CD4-positive, alpha-beta T cell treated with Interleukin-10 for 1 hour (primary cell): ENCODE results near the gene KRTAP19-1.
"Not testable (repeated sequence)": the region's sequence is repeated elsewhere in the genome, so short reads cannot be mapped to it uniquely, and the experiment has no call there.

Experiments used
- DNase-seq: peaks from one replicate; pipeline ENCODE4 v3.0.0-alpha.2; 2020

KRTAP19-1 gene

GRCh38 chr21:30480145-30480544 lies at the start of gene KRTAP19-1:
TSS of gene KRTAP19-1 (minus strand) at chr21:30480367. CDS start at chr21:30480317, 50 bp downstream.
- DNase-seq = no peak

DNA sequence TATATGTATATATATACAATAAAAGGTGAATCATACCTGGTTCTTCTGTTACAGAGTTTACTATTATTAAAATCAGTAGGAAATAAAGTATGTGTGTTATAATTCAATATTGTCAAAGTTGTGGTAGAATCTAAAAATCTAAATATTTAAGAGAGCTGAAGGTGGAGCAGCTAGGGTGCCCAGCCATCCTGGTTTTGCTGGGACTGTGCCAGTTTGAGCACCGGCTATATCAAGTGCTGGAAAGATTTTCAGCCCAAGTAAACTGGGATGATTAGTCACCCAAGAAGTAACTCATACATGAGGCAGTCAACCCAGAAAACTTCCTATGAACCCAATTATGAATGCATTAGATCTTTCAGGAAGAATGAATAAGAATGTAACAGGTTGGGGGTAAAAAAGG lies 38.7 kb upstream of the KRTAP19-1 start:
- no peak for DNase-seq

DNA sequence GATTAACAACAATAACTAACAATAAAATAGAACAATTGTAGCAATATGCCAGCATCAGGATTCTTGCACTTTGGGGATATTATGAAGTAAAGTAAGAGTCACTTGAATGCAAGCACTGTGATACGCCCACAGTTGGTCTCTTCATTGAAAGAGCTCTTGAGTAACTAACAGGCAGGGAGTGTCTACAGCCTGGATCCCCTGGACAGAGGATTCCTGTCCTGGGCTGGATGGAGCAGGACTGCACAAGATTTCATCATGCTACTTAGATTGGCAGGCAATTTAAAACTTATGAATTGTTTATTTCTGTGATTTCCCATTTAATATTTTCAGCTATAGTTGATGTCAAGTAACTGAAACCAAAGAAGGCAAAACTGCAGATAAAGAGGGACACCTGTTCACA lies 35.5 kb upstream of the KRTAP19-1 start:
- no peak for DNase-seq

GRCh38 chr21:30505621-30506205 lies 25.5 kb upstream of the KRTAP19-1 start:
- DNase-seq = not testable (repeated sequence)

DNA sequence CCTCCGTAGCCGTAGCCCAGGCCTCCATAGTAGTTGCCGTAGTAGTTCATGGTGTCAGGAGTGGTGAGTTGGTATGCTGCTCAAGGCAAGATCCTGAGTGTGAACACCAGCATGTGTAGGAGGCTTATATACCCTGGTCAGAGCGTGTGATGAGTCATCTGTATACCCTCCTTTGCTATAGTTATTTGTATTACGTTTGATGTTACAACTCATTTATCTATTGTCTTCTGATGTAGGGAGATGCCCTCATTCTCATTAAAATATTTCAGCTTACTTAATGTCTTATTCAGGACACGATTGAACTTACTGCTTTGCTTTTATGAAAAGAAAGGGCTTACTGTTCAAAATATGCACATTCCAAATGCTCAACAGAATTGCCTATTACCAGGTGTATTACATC lies 21.9 kb upstream of the KRTAP19-1 start, which contains the start of gene KRTAP19-5:
Gene KRTAP19-5 (minus strand): TSS at position 101 of the 400 bp plus-strand sequence. CDS start 51 bp downstream, at position 50.
- DNase-seq = no peak

DNA sequence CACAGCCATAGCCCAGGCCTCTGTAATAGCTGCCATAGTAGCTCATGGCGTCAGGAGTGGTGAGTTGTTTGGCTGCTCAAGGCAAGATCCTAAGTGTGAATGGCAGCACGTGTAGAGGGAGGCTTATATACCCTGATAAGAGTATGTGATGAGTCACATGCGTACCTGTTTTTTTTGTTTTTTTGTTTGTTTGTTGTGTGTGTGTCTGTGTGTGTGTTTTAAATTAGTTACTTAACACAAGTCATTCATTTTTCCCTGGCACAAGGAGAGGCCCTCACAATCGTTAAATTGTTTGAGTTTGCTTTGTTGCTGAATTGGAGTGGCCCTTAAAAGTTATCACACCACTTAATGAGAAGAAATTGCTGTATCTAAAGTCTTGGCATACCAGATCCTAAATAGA lies 16.9 kb upstream of the KRTAP19-1 start, which contains the start of gene KRTAP19-4:
Gene KRTAP19-4 (minus strand): TSS at position 101 of the 400 bp plus-strand sequence. CDS start 55 bp downstream, at position 46.
- no peak for DNase-seq

DNA sequence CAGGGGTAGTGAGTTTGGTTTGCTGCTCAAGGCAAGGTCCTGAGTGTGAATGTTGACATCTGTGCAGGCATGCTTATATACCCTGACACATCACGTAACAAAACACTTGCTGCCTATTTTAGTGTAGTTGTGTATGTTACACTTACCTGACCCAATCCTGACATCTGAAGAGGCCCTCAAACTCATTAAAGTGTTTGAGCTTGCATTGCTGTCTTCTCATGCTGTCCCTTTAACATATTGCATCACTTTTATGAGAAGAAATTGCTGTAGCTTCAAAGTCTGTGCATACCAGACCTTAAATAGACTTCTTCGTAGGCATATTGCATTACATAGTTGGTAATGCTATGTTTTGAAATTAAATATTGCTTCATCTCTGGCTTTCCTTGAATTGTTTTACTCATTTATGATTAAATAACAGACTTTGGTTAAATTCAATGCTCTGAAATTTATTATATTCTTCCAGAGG lies 11.8 kb upstream of the KRTAP19-1 start, which contains the start of gene KRTAP19-3:
Gene KRTAP19-3 (minus strand): TSS at position 51 of the 466 bp plus-strand sequence. CDS start 56 bp downstream, outside the sequence.
- DNase-seq = no peak

- no peak for DNase-seq
Measured at GRCh38 chr21:30487336-30487735, 7.2 kb upstream of the KRTAP19-1 start, which contains the start of gene KRTAP19-2. TSS of gene KRTAP19-2 (minus strand) at chr21:30487436. CDS start at chr21:30487348, 88 bp downstream.

- DNase-seq = no peak
Measured at GRCh38 chr21:30486180-30486579, 6.0 kb upstream of the KRTAP19-1 start.

GRCh38 chr21:30482130-30482529 lies 2.0 kb upstream of the KRTAP19-1 start:
- DNase-seq = no peak

DNA sequence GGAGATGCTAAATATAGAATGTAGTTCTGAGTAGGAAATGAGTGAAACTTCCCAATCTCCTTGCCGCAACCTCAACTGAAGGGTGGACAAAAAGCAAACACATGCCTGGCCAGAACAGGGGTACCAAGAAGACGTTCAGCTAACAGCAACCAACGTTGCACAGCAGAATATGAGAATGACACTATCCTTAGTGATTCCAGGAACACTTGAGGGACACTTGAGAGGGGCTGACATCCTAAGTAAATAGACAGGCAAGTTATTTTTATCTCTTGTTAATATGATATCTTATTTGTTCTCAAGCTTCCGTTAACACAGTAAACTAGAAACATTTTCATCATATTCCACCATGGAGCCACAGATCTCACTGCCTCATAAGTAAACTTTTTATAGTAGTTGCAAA lies 908 bp downstream of the KRTAP19-1 start:
- no peak for DNase-seq

- no peak for DNase-seq
Measured at GRCh38 chr21:30478004-30478403, 2.2 kb downstream of the KRTAP19-1 start.

DNA sequence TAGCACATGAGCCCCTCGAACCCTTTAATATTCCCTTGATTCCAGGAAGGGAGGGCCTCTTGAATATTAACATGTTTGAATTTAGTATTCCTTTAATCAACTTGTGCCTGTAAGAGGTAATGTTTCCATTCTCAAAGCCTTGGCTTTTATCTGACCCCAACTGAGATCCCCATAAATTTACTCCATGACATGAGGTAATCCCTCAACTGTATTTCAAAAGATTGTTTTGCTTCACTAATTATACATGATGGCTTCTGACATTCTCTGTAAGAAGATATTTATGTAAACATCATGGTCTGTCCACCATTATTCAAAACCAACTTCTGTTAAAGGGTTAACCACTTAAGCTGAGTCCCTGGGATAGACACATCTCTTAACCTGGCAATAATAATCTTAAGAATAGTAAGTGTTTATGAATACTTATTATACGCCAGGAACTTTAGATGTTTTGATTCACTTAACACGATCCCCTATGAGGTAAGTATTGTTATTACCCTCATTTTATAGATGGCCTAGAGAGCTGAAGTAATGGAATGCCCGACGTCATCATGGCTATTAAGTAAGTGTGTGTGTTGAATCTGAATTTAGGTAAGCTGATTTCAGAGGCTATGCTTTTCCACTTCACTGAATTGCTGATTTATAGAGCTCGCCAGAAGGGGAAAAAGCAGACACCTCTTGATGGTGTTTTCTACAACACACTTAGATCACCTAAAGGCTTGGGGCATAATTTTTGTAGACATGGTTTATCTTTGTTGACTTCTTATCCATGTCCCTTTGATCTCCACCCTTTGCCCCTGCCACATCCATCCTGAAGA lies 11.1 kb downstream of the KRTAP19-1 start:
- DNase-seq = no peak

DNA sequence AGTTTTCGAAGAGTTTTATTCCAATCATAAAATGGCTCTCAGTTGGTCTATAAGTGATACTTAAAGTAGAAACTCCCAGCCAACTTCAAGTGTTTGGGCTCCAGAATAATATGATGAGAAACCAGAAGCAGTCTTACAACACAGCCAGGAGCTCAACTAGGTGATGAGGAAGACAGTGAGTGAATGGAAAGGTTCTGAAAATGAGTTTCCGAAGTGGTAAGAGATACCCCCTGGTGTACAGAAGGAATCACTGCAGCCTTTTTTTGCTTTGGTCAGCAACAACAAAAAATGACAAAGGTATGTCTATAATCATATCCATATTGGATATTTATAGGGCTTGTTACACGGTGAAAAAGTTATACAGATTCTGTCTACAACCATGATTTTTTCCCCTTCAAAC lies 16.5 kb downstream of the KRTAP19-1 start:
- no peak for DNase-seq

DNA sequence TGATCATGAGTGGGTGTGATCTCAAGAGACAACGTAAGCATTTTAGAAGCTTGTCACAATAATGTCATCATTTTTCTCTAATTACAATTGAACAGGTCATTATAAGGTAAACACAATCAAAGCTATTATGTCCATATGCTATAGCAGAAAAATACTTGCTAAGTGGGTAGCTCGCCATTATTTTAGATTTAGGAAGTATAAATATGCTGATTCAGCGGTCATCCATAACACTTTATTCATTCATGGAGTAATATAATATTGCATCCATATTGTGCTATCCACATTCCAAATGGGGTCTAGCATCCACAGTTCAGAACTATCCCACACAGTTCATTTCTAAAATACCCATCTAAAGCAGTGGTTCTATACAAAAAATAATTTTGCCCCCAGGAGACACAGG lies 31.7 kb downstream of the KRTAP19-1 start:
- DNase-seq = no peak

GRCh38 chr21:30447056-30447455 lies 33.1 kb downstream of the KRTAP19-1 start:
- DNase-seq = no peak

DNA sequence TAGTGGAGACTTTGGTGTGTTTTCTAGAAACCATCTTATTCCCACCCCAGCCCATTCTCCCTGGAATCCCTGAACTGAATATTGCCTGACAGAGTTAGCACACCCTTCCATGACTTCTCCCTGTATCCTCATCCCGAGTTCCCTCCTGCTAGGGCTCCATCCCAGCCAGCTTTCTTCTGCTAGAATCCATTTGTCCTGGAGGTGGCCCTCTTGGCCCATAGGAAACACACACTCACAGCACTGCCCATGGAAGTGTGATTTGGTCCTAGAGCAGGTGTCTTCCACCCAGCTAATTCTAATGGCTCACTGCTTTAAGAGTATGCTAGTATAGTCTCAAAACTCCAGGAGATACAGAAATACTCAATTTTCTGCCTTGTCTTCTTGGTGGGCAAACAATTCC lies 36.0 kb downstream of the KRTAP19-1 start:
- DNase-seq = no peak

DNA sequence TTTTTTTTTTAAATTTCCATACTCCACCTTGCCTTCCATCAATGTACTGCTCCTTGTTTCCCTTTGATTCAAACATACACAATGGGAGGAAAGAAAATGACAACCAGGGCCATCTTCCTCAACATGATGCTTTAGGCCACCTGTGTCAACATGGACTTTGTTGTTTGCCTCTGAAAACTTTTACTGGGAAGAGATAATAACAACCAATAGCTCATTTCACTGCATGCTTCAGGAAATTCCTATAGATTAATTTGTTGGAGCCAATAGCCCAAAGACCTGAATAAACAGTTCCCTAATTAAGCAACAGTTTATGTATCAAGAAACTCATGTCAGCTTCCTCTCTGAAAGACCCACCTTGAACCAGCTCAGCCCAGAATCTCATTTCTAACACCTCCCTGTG lies 36.9 kb downstream of the KRTAP19-1 start:
- DNase-seq = no peak

GRCh38 chr21:30439975-30440374 lies 40.2 kb downstream of the KRTAP19-1 start, which contains the start of gene KRTAP15-1:
TSS of gene KRTAP15-1 (plus strand) at chr21:30440275. CDS start at chr21:30440328, 53 bp downstream.
- DNase-seq = no peak

- no peak for DNase-seq
Measured at GRCh38 chr21:30437010-30437565, 43.1 kb downstream of the KRTAP19-1 start.

- DNase-seq = no peak
Measured at GRCh38 chr21:30434033-30434631, 46.0 kb downstream of the KRTAP19-1 start.

- no peak for DNase-seq
Measured at GRCh38 chr21:30430170-30430655, 50.0 kb downstream of the KRTAP19-1 start, which contains the start of gene KRTAP13-4. TSS of gene KRTAP13-4 (plus strand) at chr21:30430220. CDS start at chr21:30430276, 56 bp downstream.
